HG03175 (cell line): Measurements from ENCODE around the gene DNAH5.
"Not testable (repeated sequence)": the region's sequence is repeated elsewhere in the genome, so short reads cannot be mapped to it uniquely, and the experiment has no call there.

Source experiments
- ATAC-seq: cut with Tn5 transposase; IDR thresholded peaks from one replicate; pipeline ENCODE4 v1.9.1; 2021; ENCODE audit warnings: mild to moderate bottlenecking, moderate library complexity; ENCODE audit not compliant: unreplicated experiment

Gene DNAH5

GRCh38 chr5:13859270-13860065 is 85.0 kb downstream of the DNAH5 start:
- no peak for ATAC-seq

- no peak for ATAC-seq
These were observed 101.2 kb downstream of the DNAH5 start for GRCh38 chr5:13843175-13843846.

GRCh38 chr5:13833440-13833839 is 111.0 kb downstream of the DNAH5 start:
- ATAC-seq, result no peak

- no peak for ATAC-seq
These were observed 113.1 kb downstream of the DNAH5 start for GRCh38 chr5:13831351-13831750.

GRCh38 chr5:13830536-13830935 is 114.0 kb downstream of the DNAH5 start:
- no peak for ATAC-seq

- no peak for ATAC-seq
These were observed 123.1 kb downstream of the DNAH5 start for GRCh38 chr5:13821366-13821765.

GRCh38 chr5:13816126-13816525 is 128.4 kb downstream of the DNAH5 start:
- ATAC-seq, result no peak

GRCh38 chr5:13814301-13814700 is 130.2 kb downstream of the DNAH5 start:
- no peak for ATAC-seq

- no peak for ATAC-seq
These were observed 134.6 kb downstream of the DNAH5 start for GRCh38 chr5:13809921-13810320.

- ATAC-seq, result no peak
These were observed 140.2 kb downstream of the DNAH5 start for GRCh38 chr5:13804336-13804735.

- ATAC-seq, result not testable (repeated sequence)
These were observed 145.9 kb downstream of the DNAH5 start for GRCh38 chr5:13798569-13798968.

- no peak for ATAC-seq
These were observed 158.6 kb downstream of the DNAH5 start for GRCh38 chr5:13785781-13786415.

- ATAC-seq, result no peak
These were observed 160.8 kb downstream of the DNAH5 start for GRCh38 chr5:13783726-13784125.

GRCh38 chr5:13780081-13780480 is 164.4 kb downstream of the DNAH5 start:
- ATAC-seq, result no peak

- ATAC-seq, result no peak
These were observed 170.8 kb downstream of the DNAH5 start for GRCh38 chr5:13773649-13774048.

- ATAC-seq, result no peak
These were observed 173.4 kb downstream of the DNAH5 start for GRCh38 chr5:13771011-13771571.

- no peak for ATAC-seq
These were observed 178.3 kb downstream of the DNAH5 start for GRCh38 chr5:13766236-13766635.

- ATAC-seq, result no peak
These were observed 180.8 kb downstream of the DNAH5 start for GRCh38 chr5:13763719-13764118.

- ATAC-seq, result no peak
These were observed 194.7 kb downstream of the DNAH5 start for GRCh38 chr5:13749766-13750165.

GRCh38 chr5:13746026-13746425 is 198.5 kb downstream of the DNAH5 start:
- ATAC-seq, result no peak

- no peak for ATAC-seq
These were observed 199.0 kb downstream of the DNAH5 start for GRCh38 chr5:13745508-13745907.

- ATAC-seq, result no peak
These were observed 204.0 kb downstream of the DNAH5 start for GRCh38 chr5:13740471-13740870.
